Activated T-cell treated with anti-CD3 and anti-CD28 coated beads for 1 hour (primary cell): Measurements from ENCODE around the gene NECTIN1.

Source experiments
- DNase-seq: peaks from one replicate; pipeline ENCODE4 v3.0.0-alpha.2; 2020; ENCODE audit warnings: low read depth

Gene NECTIN1

DNA sequence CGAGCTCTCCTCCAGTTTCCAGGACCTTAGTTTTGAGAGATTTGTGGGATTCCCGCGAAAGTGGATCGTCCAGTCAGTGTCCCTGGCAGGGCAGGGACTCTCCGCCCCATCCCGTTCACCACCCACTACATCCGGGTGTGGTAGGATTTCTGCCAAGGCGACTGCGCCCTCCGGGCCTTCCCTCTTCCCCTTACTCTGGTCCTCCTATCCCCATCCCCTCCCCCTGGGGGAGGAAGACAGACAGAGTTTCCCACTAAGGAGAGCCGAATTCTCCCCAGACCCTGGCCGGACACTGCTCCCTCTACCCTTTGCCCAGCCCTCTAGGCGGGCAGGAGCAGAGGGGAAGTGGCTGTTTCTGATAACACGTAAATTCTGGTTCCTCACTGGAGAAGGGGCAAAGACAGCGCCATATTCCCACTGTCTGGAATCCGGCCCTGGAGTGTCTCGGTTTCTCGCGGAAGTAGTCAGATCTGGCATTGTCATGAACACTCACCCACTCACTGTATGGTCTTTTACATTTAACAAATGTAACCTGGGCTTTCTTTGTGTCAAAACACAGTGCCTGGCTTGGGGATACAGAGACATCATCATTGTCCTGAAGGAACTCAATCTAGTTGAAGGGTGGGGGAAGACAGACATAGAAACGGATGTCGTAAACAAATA is 1.1 kb upstream of the NECTIN1 start:
- no peak for DNase-seq

DNA sequence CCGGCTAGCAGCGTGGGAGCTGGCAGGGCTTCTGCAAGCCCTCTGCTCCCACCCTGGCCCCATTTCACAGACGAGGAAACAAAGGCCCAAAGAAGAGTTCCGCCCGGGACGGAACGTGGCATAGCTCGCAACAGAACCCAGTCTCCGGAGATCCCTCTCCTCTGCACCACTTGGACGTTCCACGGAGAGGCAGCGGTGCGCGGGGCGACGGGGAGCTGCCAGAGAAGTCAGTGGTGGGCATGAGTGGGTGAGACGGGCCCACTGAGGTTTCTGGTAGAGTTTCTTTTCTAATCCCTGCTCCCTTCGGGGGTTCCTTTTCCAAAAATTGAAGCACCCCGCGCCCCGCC is 554 bp upstream of the NECTIN1 start:
- DNase-seq: no peak

DNA sequence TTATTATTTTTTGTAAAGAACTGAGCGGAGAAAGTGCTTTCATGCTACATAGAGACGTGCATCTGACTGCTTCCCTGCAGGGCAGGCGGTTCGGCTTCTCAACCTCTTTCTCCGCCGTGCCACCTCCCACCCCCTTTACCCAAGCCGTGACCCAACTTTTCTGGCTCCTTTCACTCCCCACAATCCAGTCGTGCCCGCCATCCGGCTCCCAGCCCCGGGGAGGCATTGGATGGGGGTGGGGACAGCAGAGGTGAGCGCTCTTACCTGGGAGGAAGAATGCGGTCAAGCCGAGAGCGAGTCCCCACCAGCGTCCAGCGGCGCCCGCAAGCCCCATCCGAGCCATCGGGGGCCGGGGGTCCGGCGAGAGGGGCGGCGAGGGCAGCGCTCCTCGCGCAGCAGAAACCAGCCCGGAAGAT is 781 bp downstream of the NECTIN1 start:
- DNase-seq: no peak

DNA sequence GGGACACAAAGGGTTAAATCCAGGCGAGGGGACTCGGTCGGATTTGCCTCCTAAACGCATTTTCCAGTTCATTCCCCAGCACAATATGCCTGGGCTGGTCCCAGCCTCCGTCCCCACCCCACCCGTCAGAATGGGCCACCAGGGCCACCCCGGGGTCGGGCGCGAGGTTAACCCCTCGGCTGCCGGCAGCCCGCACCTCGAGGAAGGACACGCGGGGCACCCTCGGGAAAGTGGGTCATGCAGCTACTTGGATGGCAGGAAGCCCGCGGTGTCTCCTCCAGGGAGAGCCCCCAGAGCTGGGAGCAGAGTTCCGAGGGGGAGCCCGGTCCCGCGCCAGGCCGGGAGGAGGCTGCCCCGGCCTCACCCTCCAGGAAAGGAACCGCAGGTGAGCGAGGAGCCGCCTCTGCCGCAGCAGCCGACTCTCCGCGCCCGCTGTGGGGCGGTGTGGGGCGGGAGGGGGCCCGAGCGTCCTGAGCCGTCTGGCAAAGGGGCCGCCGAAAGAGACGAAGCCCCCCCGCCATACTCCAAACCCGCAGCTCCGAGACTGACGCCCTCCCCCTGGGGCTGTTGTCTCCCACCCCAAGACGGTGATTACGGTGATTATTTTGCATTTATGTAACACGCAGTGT is 1.4 kb downstream of the NECTIN1 start:
- no peak for DNase-seq

DNA sequence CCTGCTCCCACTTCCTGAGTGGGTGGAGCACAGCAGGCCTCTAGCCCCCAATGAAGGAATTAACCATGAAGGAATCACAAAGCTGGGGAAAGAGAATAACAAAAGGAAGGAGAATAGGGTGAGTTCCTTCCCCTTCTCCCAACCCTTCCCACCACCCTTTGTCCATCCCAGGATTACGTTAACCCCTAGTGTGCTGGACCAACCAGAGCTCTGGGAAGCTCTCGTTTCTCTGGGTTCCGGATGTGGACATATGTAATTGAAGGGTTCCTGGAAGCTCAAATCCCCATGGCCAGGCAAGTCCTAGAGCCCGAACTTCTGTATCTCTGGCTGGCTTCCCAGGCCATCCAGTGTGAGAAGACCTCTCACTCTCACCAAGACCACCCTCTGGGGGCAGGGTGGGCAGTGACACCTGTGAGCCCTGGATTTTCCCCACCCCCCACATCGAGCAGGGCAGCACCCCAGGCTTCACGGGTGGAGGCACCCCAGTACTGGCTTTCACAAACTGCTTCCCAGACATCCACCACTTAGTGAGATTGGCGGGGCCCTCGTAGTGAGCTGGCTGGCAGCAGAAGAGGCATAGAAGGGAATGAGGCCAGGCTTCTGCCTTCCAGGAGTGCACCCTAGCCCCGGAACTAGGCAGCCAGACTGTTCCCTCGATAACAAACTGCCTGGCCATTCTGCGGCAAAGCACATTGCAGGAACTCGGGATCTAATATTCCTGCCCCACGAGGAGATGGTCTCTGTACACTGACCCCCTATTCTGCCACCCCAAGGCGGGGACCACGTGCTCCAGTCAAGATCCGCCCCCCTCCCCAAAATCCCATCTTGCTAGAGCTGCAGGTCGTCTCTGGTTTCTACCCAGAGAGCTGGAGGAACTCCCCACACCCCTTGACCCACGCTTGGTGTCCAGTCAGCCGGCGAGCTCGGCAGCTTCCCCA is 2.1 kb downstream of the NECTIN1 start:
- DNase-seq: no peak

DNA sequence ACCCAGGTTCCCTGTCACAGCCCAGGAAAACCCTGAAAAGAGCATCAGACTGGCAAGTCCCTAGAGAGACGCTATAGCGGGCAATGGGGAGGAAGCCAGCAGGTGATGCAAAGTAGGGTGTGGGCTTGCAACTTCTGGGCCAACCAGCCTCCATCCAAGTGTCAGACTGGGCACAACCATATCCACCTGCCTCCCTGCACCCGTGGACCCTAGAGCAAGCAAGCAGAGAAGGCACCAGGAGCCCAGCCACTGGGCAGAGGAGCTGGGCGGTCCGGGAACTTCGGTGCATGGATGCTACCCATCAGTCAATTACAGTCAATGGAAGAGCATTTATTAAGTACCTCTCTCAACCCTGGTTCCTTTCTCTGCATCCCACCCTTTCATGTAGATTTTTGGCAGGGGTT is 2.8 kb downstream of the NECTIN1 start:
- no peak for DNase-seq

DNA sequence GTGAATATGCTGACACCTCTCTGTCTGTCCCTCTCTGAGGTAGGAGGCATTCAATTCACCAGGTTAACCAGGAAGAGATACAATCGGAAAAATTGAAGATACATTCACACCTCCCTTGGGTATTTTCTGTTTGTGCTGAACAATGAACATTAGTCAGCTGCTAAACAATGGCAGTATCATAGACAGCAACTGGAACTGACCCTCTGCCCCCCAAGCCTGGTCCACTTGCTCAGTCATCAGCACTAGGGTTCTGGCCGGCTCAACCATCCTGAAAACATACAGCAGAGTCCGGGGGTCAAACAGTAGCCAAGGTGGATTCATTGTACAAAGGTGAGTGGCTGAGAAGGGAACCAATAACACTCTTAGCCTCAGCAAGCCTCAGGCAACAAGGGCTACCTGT is 4.0 kb downstream of the NECTIN1 start:
- DNase-seq: no peak

DNA sequence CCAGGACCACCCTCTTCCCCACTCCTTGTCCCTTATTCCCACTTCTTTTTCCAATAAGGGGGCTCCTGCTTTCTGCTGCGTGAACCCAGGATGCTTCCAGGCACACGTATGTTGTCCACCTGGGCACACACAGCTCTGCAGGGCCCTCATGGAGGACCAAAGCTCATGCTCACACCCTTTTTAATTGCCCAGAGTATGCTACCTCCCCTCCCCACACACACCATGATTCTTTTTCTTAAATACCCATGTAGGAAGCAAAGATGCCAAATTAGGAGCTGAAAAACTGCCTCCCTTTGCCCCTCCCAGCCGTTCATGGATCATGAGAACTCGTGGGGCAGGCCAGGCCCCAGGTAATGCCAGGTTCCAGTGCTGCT is 5.1 kb downstream of the NECTIN1 start:
- DNase-seq: no peak

DNA sequence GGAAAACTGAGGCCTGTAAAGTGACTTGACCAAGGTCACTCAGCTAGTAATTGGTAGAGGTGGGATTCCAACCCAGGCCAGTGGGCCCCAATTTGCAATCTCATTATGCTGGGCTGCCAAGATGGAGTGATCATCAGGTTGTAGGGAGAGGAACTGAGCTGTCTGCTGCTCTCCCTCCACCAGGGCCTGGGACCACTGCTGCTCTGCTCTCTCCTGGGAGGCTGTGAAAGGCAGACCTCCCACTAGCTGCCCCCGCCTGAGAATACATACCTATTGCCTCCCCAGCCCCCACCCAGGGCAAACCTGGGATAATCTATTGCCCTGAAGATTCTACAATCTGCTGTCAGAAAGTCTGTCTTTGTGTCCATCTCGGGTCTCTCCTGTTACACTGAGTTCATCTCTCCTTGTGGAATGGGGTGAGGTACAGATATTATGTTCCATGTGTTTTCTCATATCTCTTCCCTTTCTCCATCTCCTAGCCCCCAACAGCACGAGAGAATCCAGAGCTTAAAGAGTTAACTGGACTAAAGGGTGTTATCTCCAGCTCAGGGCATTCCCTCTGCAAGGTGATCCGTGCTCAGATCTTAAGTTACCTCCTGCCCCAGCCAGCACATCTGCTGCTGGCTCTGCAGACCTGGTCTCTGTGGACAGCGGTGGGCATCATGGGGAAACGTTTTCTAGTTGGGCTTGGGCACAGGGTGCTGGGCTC is 5.6 kb downstream of the NECTIN1 start:
- no peak for DNase-seq

DNA sequence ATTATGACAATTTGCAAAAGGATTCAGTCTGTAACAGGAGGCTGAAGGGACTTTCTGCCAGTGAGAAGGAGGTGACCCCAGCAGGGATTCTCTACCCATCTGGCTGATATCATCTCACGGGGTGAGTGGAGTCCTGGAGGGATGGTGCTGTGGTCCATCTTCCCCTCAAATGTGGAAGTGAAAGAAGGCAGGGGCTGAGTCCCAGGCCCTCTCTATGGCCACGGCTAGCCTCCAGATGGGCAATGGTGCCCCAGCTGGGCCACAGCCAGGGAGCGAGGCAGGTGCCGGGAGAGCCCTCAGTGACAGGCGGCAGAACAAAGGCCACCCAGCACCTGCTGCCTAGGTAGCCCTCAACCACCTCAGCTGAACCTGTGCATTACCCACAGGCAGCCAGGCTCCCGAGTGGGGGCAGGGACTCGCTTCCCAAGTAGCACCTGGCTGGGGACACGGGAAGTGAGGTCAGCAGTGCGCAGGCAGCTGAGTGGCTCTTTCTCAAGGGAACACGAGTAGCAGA is 6.7 kb downstream of the NECTIN1 start:
- no peak for DNase-seq

DNA sequence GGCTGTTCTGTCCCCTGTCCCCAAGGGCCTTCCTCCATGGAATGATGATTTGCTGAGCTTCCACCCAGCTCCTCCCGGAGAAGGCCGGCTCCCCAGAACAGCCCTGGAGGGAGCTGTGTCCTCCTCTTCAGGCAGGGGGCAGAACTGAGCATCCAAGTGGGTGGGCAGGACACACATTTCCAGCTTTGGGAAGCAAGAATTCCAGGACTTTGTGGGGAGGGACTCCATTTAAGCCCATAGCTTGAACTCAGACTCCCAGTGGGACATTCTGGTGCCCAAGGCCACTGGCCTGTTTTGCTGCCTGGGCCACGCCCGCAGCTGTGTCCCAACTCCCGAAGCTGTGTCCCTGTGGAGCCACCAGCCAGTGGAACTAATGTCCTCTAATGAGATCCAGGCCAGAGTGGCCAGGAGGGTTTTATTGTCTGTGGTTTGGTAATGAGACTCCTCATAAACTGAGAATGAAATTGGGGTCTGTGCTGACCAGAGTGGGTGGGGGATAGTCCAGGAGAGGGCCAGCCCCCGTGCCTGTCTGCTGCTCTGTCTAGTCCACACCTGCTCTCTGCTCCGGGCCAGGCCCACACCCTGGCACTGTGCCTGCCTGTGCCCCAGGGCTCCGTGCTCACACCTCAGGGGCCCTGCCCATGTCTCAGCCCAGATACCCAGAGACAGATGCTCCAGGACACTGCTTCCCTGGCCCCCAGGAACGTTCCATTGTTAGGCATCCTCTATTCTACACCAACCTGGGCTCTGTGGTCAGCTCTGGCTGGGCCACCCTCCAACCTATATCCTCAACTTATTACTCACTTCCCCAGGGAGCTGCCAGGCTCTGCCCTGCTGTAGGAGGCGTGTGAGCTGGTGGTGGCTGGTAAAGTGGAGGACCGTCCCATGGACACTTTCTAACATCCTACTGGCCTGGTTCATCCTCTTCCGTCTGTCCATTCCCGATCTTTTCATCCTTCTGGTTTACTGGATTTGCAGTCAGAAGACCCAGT is 7.6 kb downstream of the NECTIN1 start:
- DNase-seq: no peak

DNA sequence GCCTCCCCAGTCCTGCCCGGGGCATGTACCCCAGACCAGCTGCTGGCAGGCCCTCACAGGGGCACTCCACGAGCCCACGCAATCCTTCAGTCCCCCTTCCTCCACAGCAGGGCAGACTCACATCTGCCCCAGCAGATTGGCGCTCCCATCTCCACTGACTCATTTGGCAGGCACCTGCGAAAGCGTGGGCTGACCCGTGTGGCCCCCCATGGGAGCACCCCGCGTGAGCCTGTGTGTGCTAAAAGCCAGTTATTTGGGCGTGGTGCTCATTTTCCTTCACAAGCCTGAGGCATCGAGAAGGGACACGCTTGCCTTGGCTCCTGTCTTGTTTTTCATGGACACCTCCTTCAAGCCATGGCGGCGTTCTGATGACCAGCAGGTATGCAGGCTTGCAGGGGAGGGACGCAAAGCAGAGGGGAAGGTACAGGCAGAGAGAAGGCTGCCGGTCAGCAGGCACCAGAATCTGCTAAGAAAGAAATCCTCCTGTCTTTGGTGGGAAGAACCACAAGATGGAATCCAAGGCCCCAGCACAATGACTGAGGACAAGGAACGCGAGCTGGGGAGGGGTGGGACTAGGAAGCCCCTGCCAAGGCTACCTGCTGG is 8.6 kb downstream of the NECTIN1 start:
- no peak for DNase-seq

DNA sequence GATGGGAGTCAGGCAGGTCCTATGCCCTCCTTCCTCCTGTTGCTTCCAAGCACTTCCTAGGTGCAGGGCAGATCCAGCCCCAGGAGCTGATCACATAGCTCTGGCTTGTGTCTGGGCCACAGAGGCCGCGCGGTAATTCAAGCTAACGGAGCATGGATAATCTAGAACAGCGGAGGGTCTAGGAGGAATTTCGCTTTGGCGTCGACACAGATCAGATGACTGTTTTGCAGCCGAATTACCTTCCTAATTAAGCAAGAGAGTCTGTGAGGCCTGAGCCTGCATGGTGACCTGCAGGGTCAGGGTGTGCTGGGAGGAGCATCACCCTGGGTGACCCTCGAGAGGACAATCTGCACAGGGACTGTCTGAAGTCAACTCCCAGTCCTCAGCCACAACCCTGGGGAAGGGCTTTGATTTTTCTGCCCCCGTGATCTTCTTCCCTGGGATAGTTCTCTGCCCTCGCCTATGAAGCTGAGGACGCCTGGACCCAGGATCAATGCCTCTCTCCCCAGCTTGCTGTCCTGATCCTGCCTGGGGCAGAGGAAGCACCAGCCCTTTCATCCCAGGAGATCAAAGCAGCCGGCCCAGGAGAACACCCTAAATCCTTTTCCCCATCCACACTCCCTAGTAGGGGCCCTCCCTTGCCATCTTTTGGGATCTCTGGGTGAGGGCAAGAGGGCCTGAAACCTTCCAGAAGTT is 11.0 kb downstream of the NECTIN1 start:
- no peak for DNase-seq

DNA sequence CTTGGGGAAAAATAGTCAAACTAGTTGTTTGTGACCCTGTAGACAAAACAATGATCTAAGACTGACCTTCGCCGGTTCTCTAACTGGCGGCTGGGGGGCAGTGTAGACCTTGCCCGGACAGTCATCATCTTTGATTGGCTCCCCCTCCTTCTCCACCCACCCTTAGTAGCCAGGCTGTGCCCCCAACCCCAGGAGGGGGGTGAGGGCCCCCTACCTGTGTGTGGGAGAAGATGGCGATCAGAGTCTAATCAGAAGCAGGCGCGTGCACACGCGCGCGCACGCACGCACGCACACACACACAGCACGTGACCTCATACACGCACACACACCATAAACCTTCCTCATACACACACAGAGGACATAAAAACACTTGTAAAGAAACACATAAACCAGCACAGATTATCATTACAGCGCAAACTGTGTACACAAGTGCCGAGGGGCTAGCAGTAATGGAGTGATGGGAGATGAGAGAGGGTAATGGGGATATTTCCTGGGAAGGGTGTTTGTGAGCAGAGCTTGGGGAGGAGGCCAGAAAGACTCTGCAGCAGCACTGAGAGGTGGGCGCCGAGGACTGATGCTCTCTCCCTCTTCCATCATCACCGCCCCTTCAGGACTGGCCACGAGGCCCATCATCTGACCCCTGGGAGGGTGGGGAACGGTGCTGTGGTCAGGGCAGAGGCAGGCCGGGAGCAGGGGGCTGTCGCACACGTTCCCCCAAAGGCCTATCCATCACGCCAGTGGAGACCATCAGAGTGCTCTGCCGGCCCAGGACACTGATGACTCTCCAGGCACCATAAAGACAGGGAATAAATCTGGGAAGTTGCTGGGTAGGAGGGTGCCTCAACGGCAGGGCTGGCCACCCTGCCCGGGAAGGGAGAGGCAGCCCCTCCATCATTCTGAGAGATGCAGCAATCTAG is 12.2 kb downstream of the NECTIN1 start:
- DNase-seq: no peak

DNA sequence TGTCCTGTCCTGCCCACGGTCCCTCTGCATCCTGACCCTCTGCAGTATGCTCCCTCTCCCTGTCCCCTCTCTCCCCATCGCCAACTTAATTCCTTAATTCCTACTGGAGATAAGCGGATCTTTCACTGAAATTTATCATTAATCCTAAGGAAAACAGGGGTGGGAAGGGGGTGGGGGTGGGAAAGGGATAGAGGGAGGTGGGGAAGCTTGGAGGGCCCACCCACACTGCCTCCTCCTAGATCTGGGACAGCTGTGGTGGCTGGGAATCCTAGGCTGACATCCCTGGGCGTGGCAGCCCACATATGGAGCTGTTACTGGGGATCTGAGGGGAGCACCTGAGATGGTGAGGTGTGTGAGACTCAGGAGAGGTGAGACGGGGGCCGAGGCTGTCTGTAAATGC is 14.4 kb downstream of the NECTIN1 start:
- no peak for DNase-seq

DNA sequence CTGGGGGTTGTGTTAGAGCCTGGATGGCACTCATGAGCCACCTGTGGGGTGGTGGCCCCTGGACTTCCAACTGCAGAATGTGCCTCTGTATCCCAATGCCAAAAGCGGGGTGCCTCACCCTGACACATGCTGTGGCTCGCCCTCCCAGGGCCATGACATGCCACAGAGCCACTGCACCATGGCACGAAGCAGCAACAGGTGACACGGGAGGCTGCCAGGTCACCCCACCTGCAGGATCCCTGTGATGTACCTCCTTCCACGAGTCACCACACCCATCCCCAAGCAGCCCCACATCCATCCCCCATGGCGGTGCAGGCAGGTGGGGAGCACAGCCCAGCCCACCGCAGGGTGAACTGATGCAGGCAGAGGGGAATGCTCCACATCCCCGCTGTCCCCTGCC is 14.8 kb downstream of the NECTIN1 start:
- DNase-seq: no peak

DNA sequence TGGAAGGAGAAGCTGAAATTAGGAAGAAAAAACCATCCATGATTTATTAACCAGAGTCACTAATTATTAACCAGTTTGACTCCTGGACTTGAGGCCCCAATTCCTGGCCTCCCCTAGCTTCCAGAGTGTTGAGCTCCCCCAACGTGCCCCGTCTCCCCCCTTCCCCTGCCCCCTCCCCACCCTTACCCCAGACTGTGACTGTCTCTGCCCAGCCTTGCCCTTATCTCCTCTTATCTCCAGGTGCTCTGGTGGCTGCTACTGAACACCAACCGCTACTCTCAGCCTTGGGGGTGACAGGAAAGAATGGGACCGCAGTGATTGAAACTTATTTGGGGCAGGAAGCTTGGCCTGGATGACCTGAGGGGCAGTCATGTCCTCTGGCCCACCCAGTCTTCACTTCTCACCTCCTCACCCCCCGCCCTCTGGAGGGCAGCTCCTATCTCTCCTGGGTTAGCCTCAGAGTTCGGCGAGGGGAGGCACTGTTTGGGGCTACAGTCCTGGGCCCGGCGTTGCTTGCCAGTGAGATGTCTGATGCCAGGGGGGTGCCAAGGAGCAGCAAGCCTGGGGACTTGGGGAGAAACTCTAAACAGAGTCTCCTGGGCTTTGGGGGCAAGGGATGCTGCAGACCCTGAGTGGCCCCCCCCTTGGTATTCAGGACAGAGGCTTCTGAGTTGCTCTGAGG is 15.5 kb downstream of the NECTIN1 start:
- no peak for DNase-seq
